ENCODE measurements around the gene INA. TPM values are rescaled to one million over a fixed set of nuclear protein-coding genes. Genes with fewer than 3 reads are reported as not detected.

The INA gene
- total and polyA plus RNA-seq, 2 donors (not counting 3 experiments of a cell fraction or from before 2014, with no cell fraction given), result 0.25 to 0.40 TPM

DNA sequence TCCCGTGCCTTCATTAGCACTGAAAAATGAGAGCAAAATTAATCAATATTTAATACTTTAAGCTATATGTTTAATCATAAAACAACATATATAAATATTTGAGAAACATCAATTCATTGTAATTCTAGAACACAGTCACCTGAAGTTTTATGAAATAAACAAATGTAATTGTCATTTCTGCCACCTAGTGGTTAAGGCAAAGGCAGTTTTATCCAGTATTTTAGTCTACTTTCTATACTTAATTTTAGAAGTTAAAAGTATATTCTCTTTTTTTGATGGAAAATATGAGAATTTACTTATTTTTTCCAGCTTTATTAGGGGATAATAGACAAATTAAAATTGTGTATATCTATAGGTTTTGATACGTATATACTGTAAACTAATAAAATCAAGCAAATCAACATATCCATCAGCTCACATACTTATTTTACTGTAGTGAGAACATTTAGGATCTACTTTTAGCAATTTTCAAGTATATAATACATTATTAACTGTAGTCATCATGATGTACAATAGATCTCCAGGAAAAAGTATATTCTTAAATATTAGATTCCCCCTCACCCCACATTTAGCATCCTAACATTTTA is 57.1 kb downstream of the INA start:
- no peak for FAIRE-seq
- no peaks in the 10 kb centered on the region for H3K9me1 ChIP-seq (replicated peaks; ENCODE audit: control insufficient read depth, extremely low read depth, insufficient read depth, low read length)
- TF ChIP-seq CTCF (IDR thresholded peaks at IDR 0.05; ENCODE audit: extremely low read depth in 1 of 2, insufficient read depth in 1 of 2, low read depth in 1 of 2, low read length in 2 of 2) (peak; percentile 23 to 47), POLR2A (IDR thresholded peaks at IDR 0.05; ENCODE audit: low read depth, low read length) (no peak), GATA2 (IDR thresholded peaks at IDR 0.05; ENCODE audit: insufficient read depth, insufficient read length, low read depth, low read length) (no peak), POLR2AphosphoS5 (IDR thresholded peaks at IDR 0.05; ENCODE audit: insufficient read depth, low read depth, low read length) (no peak), MYC (IDR thresholded peaks at IDR 0.05; ENCODE audit: low read depth, low read length) (no peak), JUN (IDR thresholded peaks at IDR 0.05; ENCODE audit: borderline replicate concordance, insufficient read depth, insufficient read length, low read depth) (no peak), FOS (IDR thresholded peaks at IDR 0.05; ENCODE audit: borderline replicate concordance, insufficient read depth, low read length) (no peak)
- TF ChIP-seq, protein P1, sequence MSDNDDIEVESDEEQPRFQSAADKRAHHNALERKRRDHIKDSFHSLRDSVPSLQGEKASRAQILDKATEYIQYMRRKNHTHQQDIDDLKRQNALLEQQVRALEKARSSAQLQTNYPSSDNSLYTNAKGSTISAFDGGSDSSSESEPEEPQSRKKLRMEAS (IDR thresholded peaks at IDR 0.05; ENCODE audit: insufficient read depth, insufficient read length), result no peak
- ChIA-PET CTCF (interaction anchor here (0.5 to 2.7 kb wide), 19 partner anchors 9 to 420 kb away, joined by 3 to 29 read pairs (median 6); partner anchors contain the start of gene CNNM2), POLR2A (interaction anchor here (0.7 kb wide), 1 partner anchor 9 kb away, joined by 10 read pairs; no protein-coding TSS in a partner anchor)
- H3K9ac ChIP-seq (replicated peaks; ENCODE audit: extremely low read depth, insufficient read depth, low read length), result no peak overlapping the region
- H3K27ac ChIP-seq (ENCODE audit: insufficient read depth, low read depth, low read length), result no peak overlapping the region
- H3K4me1 ChIP-seq (ENCODE audit: control insufficient read depth, extremely low read depth, insufficient read depth, low read length), result no peaks in the 10 kb centered on the region
- DNase-seq (ENCODE audit: low read depth, low spot score), result peak; percentile 33
- H3K27me3 ChIP-seq (ENCODE audit: control insufficient read depth in 2 of 2, insufficient read depth in 2 of 2, low read length in 2 of 2), result no peaks in the 10 kb centered on the region
- H3K36me3 ChIP-seq (ENCODE audit: control insufficient read depth in 2 of 2, extremely low read depth in 1 of 2, insufficient read depth in 2 of 2, low read length in 2 of 2), result peaks cover 2 to 5% of the 10 kb centered on the region in 2 experiments
- no peak overlapping the region for H2AFZ ChIP-seq (ENCODE audit: low read depth, low read length)
- intact Hi-C loops (cut with micrococcal nuclease) (loop anchor here (1.0 kb wide), 1 partner anchor 417 kb away; no protein-coding TSS in a partner anchor), dilution Hi-C loops (cut with MboI; ENCODE audit: extremely low pct_ligation_motif_present, low sequenced_read_pairs) (no loop called here)
- no peaks in the 10 kb centered on the region for H3K9me3 ChIP-seq (replicated peaks; ENCODE audit: control insufficient read depth, insufficient read depth, low read length)
- no peak overlapping the region for H3K4me3 ChIP-seq (replicated peaks in 1 of 3; ENCODE audit: insufficient read depth in 1 of 3, low read depth in 1 of 3, low read length in 3 of 3)
- H4K20me1 ChIP-seq (replicated peaks; ENCODE audit: control insufficient read depth, extremely low read depth, insufficient read depth, low read length), result no peaks in the 10 kb centered on the region
- H3K4me2 ChIP-seq (ENCODE audit: insufficient read depth, low read length), result no peak overlapping the region
- no TSS peak for BruUV-seq (replicated peaks)
- no peaks in the 10 kb centered on the region for H3K79me2 ChIP-seq (ENCODE audit: control insufficient read depth, insufficient read depth, low read length)
